Calu3 (cell line): ENCODE results near the gene CDO1. TPM values are rescaled to one million over a fixed set of nuclear protein-coding genes. Genes with fewer than 3 reads are reported as not detected.

Source experiments
- BruUV-seq: library from RNA; stranded (reverse); fragments of 400-500 nt; replicated peaks from 2 replicates; lab custom pipeline; 2021; lab: Mats Ljungman, UMichigan
- CTCF ChIA-PET: fragments of 300-600 bp; sonication (Branson Sonifier 250); formaldehyde crosslinking; loops from one replicate; lab custom pipeline; 2022; ENCODE audit warnings: antibody characterized with exemption; lab: Charles Lee
- DNase-seq: peaks from one replicate; pipeline ENCODE4 v3.0.0; 2022
- H3K27ac Mint-ChIP-seq: one replicate; pipeline ENCODE4 v1.8.0; 2022; ENCODE audit warnings: mixed read lengths; ENCODE audit not compliant: unreplicated experiment
- H3K27me3 Mint-ChIP-seq: one replicate; pipeline ENCODE4 v1.8.0; 2022; ENCODE audit warnings: mixed read lengths; ENCODE audit not compliant: unreplicated experiment
- H3K36me3 Mint-ChIP-seq: one replicate; pipeline ENCODE4 v1.8.0; 2022; ENCODE audit warnings: mild to moderate bottlenecking, moderate library complexity, mixed read lengths; ENCODE audit not compliant: insufficient read depth, unreplicated experiment
- H3K4me1 Mint-ChIP-seq: one replicate; pipeline ENCODE4 v1.8.0; 2022; ENCODE audit warnings: mild to moderate bottlenecking, low read depth, mixed read lengths; ENCODE audit not compliant: unreplicated experiment
- H3K4me3 Mint-ChIP-seq: one replicate; pipeline ENCODE4 v1.8.0; 2022; ENCODE audit warnings: mild to moderate bottlenecking, low read depth, moderate library complexity, mixed read lengths; ENCODE audit not compliant: unreplicated experiment
- H3K9me3 Mint-ChIP-seq: one replicate; pipeline ENCODE4 v1.8.0; 2022; ENCODE audit warnings: low read depth, mixed read lengths; ENCODE audit not compliant: unreplicated experiment
- CTCF ChIP-seq: fragments of 200-600 bp; IDR thresholded peaks from one replicate; pipeline ENCODE4 v1.8.0; 2022; ENCODE audit warnings: antibody characterized with exemption; ENCODE audit not compliant: unreplicated experiment
- intact Hi-C: fragments of 100-400 bp; cut with micrococcal nuclease; formaldehyde crosslinking; loops from one replicate; pipeline ENCODE4 v1.10.0; 2022; ENCODE audit not compliant: unreplicated experiment
- total RNA-seq: library from RNA; stranded (reverse); gene quantifications from 2 replicates; pipeline ENCODE4 v1.2.3, GENCODE V29; 2022

The CDO1 gene
- total RNA-seq, 1 experiment from 2014 or later = not detected

DNA sequence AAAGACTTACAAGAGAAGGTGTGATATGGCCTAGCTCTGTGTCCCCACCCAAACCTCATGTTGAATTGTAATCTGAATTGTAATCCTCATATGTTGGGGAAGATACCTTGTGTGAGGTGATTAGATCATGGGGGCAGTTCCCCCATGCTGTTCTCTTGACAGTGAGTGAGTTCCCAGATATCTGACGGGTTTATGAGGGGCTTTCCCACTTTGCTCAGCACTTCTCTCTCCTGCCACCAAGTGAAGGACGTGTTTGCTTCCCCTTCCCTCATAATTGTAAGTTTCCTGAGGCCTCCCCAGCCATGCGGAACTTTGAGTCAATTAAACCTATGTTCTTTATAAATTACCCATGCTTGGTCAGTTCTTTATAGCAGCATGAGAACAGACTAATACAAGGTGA lies 49.0 kb downstream of the CDO1 start:
- no TSS peak for BruUV-seq
- CTCF ChIA-PET = interaction anchor here (1.6 kb wide), 1 partner anchor 29 kb away, joined by 3 read pairs; no protein-coding TSS in a partner anchor
- no peak overlapping the region for H3K4me3 Mint-ChIP-seq
- no peak overlapping the region for H3K27ac Mint-ChIP-seq
- TF ChIP-seq CTCF = no peak
- no peaks in the 10 kb centered on the region for H3K36me3 Mint-ChIP-seq
- intact Hi-C loops = no loop called here
- no peak for DNase-seq
- peaks cover 10% of the 10 kb centered on the region for H3K27me3 Mint-ChIP-seq
- no peaks in the 10 kb centered on the region for H3K9me3 Mint-ChIP-seq
- no peaks in the 10 kb centered on the region for H3K4me1 Mint-ChIP-seq

DNA sequence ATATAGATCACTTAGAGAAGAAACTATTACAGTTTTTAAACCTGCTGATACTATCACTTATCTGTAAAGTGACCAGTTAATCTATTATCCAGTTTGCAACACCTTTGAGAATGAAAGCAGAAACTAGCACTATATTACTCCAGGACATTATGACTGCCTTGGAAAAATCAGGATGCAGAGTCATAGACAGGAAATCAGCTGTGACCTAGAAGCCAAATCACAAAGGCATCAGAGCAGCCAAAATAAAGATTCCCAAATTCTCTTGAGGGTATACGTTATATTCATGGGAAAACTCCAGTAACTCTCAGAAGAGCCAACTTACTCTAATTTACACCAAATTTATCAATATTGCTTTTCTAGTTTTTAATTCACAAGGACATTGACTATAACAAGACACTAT lies 49.9 kb downstream of the CDO1 start:
- Mint-ChIP-seq H3K27ac (no peak overlapping the region), H3K4me3 (no peak overlapping the region), H3K36me3 (no peaks in the 10 kb centered on the region), H3K27me3 (peaks cover 2% of the 10 kb centered on the region), H3K4me1 (no peaks in the 10 kb centered on the region), H3K9me3 (no peaks in the 10 kb centered on the region)
- no peak for TF ChIP-seq CTCF
- CTCF ChIA-PET = interaction anchor here (1.6 kb wide), 1 partner anchor 30 kb away, joined by 3 read pairs; no protein-coding TSS in a partner anchor
- intact Hi-C loops = no loop called here
- BruUV-seq = no TSS peak
- no peak for DNase-seq

- CTCF ChIA-PET = interaction anchor here (0.7 kb wide), 1 partner anchor 1717 kb away, joined by 5 read pairs; no protein-coding TSS in a partner anchor
- no peaks in the 10 kb centered on the region for H3K4me1 Mint-ChIP-seq
- no TSS peak for BruUV-seq
- no peak for TF ChIP-seq CTCF
- H3K9me3 Mint-ChIP-seq = no peaks in the 10 kb centered on the region
- H3K27me3 Mint-ChIP-seq = no peaks in the 10 kb centered on the region
- no peak overlapping the region for H3K4me3 Mint-ChIP-seq
- intact Hi-C loops = no loop called here
- no peak for DNase-seq
- H3K36me3 Mint-ChIP-seq = no peaks in the 10 kb centered on the region
- no peak overlapping the region for H3K27ac Mint-ChIP-seq
Measured at GRCh38 chr5:115758356-115758755, 58.1 kb downstream of the CDO1 start.

DNA sequence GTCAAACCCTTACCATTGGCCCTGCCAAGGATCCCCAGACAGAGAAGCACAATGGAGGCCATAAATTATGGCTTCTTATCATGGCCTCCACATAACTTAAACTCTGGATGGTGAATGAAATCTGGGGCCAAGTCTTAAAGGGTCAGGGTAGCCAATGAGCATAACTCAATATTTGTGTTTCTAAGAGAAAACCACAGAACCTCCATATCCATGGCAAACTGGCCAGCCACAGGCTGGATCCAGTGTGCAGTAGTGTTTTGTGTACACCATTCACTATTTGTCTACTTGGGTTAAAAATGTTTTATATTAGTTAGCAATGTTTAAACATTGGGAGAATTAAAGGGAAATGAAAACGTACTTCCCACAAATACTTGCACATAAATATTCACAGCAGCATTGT lies 60.8 kb downstream of the CDO1 start:
- no peak for DNase-seq
- Mint-ChIP-seq H3K9me3 (no peaks in the 10 kb centered on the region), H3K4me3 (no peak overlapping the region), H3K27ac (no peak overlapping the region), H3K36me3 (no peaks in the 10 kb centered on the region), H3K4me1 (no peaks in the 10 kb centered on the region), H3K27me3 (no peaks in the 10 kb centered on the region)
- intact Hi-C loops = no loop called here
- CTCF ChIA-PET = no interaction called here
- no TSS peak for BruUV-seq
- no peak for TF ChIP-seq CTCF

Other genes with a start within 250 kb of the CDO1 start
- gene TICAM2, start 214.2 kb downstream of the CDO1 start, total RNA-seq = 1.2 and 2.1 TPM in 2 replicates
- 121 and 137 TPM in 2 replicates for gene TMED7, start 190.6 kb downstream of the CDO1 start, total RNA-seq
- 60.5 and 62.7 TPM in 2 replicates for gene ATG12, start 24.9 kb upstream of the CDO1 start, total RNA-seq
- gene AP3S1, start 25.3 kb upstream of the CDO1 start, total RNA-seq = 87.4 and 101 TPM in 2 replicates
- 0.14 and 0.71 TPM in 2 replicates for gene LVRN, start 145.8 kb upstream of the CDO1 start, total RNA-seq
- gene ARL14EPL, start 215.8 kb upstream of the CDO1 start, total RNA-seq = 0.66 and 1.2 TPM in 2 replicates